ENCODE measurements around the gene LINGO3. TPM values are rescaled to one million over a fixed set of nuclear protein-coding genes. Genes with fewer than 3 reads are reported as not detected.

LINGO3 gene
- total RNA-seq, 2 experiments from 2014 or later = 0.15 to 0.17 TPM

DNA sequence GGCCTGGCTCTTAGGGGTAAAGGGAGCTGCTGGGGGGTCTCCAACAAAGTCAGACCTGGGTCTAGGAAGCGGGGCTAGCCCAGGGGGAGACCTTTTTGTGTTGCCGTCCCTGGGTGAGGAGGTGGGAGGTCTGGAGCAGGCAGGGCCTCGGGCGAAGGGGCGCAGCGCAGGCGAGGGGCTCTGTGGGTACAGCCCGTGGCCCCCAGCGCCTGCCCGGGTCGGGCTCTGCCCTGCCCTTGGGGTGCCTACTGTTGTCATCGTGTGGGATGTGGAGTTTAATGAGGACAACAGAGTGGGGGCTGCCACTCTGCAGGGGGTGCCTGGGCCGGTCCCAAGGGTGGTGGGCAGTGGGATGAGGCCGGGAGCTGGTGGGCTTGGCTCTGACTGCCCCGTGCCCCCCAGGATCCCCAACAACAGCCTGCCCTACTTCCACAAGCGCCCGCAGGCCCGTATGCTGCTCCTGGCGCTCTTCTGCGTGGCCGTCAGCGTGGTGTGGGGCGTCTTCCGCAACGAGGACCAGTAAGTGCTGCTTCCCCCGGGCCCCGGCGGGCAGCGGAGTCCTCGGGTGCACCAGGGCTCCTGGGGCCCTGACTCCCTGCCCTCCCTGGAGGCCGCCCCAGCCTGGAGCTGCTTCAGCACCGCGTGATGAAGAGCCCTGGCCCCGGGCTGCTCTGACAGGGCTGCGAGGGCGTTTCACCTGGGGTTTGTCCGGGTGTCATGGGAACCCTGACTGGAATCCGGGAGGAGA lies 32.7 kb upstream of the LINGO3 start:
- CTCF ChIA-PET = no interaction called here
- POLR2A ChIA-PET = no interaction called here

DNA sequence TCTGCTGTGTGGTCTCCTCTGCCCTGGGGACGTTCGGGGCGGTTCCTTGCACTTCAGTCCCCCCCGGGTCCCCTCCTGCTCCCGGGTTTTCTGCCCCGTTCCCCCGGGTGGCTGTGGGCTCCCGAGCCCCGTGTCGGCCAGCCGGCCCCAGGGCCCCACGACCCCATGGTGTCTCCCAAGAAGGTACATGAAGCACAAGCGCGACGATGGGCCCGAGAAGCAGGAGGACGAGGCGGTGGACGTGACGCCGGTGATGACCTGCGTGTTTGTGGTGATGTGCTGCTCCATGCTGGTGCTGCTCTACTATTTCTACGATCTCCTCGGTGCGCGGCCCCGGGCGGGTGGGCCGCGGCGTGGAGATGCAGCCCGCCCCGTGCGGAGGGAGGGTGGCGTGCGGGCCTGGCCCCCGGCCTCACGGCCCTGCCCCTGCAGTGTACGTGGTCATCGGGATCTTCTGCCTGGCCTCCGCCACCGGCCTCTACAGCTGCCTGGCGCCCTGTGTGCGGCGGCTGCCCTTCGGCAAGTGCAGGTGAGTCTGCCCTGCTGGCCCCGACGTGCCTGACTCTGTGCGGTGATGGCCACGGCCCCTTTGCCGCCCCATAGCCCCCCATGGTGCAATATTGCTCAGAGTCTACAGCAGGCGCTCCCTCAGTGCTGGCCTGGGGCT lies 31.8 kb upstream of the LINGO3 start:
- POLR2A ChIA-PET = no interaction called here

DNA sequence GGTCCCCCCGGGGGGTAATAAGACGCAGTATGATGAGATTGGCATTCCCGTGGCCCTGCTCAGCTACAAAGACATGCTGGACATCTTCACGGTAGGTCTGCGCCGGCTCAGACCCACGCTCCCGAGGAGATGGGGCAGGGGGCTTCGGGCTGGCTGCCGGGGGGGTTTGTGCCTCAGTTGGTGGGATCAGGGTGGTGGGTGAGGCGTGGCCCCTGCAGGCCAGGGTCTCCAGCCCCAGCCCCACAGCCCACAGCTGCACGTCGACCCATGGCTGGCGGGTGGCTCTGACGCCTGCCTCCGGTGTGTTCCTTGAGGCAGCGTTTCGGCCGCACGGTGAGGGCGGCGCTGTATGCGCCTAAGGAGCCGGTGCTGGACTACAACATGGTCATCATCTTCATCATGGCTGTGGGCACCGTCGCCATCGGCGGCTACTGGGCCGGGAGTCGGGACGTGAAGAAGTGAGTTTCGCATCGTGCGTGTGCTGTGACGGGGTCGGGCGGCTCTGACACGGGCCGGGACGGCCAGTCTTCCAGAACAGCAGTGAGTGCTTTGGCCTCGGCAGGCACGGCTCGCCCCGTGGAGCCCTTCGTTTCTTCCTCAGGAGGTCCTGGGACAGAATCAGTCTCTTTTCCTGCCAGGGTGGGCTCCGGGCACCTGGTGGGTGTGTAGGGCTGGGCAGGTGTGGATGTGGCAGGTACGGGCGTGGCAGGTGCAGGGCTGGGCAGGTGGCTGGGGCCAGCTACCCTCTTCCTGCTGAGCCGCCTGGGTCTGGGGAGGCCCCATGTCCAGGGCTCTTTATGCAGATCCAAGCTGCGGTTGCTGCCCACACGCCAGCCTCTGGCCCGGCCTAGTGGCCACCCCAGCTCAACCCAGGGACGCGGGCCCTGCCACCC lies 31.0 kb upstream of the LINGO3 start:
- ChIA-PET CTCF (no interaction called here), POLR2A (interaction anchor here (0.7 kb wide), 1 partner anchor 13 kb away, joined by 3 read pairs; no protein-coding TSS in a partner anchor)

More for the DNA sequence above, 31.8 kb upstream of the LINGO3 start:
- CTCF ChIA-PET = no interaction called here

DNA sequence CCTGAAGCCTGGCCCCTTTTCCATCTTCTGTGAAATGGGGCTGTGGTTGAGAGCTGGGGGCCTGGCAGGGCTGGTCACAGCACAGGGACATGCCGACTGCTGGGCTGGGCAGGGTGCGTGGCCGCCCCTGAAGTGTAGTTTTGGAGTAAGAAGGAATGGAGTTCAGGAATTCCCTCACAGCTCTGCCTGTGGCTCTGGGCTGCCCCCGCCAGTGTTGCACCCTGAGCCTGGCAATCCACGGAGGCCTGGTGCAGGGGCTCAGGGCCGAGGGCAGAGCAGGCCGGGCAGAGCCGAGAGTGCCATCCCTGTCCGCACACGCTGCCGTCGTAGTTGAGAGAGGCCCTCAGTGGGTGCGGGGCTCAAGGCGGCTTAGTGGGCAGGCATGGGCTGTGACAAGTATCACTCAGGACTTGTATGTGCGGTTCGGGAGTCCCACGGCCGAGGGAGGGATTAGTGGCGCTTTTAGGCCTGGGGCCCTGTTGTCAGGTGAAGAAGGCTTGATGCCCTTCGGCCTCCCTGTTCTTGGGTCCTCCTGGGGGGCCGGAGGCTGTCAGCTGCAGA lies 30.2 kb upstream of the LINGO3 start:
- ChIA-PET POLR2A (no interaction called here), CTCF (no interaction called here)

DNA sequence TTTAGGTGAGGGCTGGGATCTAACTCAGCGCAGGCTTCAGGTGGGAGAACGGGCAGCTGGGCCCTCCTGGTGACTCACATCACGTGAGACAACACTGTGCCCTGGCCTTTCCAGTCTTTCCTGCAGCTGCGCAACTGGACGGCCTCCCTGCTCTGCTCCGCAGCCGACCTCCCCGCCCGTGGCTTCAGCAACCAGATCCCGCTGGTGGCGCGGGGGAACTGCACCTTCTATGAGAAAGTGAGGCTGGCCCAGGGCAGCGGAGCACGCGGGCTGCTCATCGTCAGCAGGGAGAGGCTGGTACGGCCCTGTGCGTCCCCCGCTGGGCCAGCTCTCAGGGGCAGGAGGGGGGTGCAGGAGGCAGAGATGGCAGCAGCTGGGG lies 29.4 kb upstream of the LINGO3 start:
- POLR2A ChIA-PET = no interaction called here
- CTCF ChIA-PET = interaction anchor here (1.1 kb wide), 1 partner anchor 274 kb away, joined by 3 read pairs; no protein-coding TSS in a partner anchor

DNA sequence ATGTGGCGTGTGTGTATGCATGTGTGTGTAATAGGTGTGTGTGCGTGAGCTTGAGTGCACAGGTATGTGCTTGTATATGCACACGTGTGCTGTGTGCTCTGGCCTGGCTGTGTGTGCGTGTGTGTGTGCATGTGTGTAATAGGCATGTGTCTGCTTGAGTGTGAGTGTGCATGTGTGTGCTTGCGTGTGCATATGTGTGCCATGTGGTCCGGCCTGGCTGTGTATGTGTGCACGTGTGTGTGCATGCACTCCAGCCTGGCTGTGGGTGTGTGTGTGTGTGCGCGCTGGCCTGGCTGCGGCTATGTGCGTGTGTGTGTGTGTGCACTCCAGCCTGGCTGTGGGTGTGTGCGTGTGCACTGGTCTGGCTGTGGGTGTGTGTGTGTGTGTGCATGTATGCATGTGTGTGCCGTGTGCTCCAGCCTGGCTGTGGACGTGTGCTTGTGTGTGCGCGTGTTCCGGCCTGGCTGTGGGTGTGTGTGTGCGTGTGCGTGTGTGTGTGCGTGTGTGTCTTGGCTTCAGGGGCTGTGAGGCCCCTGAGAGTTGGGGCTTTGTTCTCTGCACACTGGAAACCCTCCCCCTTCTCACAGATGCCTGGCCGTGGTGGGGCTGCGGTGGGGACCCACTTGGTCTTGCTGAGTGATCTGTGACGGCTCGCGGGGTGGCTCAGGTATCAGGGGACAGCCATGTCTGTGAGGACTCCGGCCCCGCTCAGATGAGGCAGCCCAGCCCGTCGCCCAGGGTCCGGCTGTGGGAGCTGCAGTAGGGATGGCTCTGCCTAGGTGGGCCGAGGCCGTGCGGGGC lies 28.8 kb upstream of the LINGO3 start:
- CTCF ChIA-PET = interaction anchor here (1.1 kb wide), 1 partner anchor 274 kb away, joined by 3 read pairs; no protein-coding TSS in a partner anchor

DNA sequence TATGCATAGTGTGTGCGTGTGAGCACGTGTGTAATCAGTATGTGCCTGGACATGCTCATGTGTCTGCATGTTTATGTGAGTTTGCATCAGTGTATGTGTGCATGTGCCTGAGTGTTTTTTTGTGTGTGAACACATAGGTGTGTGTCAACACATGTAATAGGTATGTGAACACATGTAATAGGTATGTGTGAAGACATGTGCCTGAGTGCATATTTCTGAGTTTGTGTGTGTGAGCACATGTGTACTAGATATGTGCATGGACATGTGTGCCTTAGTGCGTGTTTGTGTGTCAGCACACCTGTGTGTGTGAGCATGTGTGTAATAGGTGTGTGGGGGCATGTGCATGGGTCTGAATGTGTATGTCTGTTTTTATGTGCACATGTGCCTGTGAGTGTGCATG lies 27.9 kb upstream of the LINGO3 start:
- CTCF ChIA-PET = no interaction called here
- POLR2A ChIA-PET = no interaction called here

More for the DNA sequence above, 28.8 kb upstream of the LINGO3 start:
- POLR2A ChIA-PET = no interaction called here

DNA sequence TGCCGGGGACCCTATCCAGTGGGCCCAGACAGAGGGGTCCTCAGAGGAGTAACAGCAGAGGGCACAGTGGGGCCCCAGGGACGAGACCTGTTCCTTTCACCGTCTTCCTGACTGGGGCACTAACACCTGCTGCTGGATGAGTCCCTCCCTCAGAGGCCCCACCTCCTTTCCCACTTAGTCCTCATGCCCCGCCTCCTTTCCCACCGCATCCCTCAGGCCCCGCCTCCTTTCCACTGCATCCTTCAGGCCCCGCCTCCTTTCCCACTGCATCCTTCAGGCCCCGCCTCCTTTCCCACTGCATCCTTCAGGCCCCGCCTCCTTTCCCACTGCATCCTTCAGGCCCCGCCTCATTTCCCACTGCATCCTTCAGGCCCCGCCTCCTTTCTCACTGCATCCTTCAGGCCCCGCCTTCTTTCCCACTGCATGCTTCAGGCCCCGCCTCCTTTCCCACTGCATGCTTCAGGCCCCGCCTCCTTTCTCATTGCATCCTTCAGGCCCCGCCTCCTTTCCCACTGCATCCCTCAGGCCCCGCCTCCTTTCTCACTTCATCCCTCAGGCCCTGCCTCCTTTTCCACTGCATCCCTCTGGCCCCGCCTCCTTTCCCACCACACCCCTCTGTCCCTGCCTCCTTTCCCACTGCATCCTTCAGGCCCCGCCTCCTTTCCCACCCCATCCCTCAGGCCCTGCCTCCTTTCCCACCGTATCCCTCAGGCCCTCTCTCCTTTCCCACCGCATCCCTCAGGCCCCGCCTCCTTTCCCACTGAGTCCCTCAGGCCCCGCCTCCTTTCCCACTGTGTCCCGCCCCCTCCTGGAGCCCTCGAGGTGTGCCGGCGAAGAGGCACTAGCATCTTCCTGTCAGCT lies 27.3 kb upstream of the LINGO3 start:
- CTCF ChIA-PET = no interaction called here
- POLR2A ChIA-PET = no interaction called here

DNA sequence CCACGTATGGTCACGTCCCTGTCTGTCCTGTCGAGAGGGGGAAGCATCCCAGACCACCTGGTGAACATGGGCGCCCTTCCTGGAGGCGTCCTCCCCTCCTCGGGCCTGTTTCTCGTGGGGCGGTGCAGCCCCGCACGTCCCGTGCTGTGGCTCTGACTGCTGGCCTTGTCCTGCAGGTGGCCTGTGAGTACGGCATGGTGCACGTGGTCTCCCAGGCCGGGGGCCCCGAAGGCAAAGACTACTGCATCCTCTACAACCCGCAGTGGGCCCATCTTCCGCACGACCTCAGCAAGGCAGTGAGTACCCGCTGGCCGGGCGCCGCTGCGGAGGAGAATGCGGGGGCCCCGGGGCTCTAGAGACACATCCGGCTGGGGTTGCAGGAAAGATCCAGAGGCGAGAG lies 26.5 kb upstream of the LINGO3 start:
- ChIA-PET CTCF (interaction anchor here (1.0 kb wide), 1 partner anchor 18 kb away, joined by 3 read pairs; no protein-coding TSS in a partner anchor), POLR2A (no interaction called here)

DNA sequence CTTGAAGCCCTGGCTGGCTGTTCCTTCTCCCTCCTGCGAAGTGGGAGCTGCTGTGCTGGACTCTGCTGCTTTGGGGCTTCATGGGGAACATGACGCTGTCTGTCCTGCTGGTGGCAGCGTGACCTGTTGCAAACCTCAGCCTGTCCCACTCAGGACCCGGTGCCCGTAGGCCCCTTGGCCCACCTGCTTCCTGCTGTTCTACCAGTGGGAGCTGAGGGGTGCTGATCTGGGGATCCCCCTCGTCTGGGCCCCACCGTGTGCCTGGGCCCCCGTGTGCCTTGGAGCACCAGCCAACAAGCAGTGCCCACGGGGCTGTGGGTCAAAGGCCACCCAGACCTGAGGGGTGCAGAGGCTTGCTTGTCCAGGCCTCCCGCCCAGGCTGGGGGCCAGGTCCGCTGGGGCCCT lies 25.9 kb upstream of the LINGO3 start:
- ChIA-PET POLR2A (no interaction called here), CTCF (interaction anchor here (1.0 kb wide), 1 partner anchor 17 kb away, joined by 3 read pairs; no protein-coding TSS in a partner anchor)

DNA sequence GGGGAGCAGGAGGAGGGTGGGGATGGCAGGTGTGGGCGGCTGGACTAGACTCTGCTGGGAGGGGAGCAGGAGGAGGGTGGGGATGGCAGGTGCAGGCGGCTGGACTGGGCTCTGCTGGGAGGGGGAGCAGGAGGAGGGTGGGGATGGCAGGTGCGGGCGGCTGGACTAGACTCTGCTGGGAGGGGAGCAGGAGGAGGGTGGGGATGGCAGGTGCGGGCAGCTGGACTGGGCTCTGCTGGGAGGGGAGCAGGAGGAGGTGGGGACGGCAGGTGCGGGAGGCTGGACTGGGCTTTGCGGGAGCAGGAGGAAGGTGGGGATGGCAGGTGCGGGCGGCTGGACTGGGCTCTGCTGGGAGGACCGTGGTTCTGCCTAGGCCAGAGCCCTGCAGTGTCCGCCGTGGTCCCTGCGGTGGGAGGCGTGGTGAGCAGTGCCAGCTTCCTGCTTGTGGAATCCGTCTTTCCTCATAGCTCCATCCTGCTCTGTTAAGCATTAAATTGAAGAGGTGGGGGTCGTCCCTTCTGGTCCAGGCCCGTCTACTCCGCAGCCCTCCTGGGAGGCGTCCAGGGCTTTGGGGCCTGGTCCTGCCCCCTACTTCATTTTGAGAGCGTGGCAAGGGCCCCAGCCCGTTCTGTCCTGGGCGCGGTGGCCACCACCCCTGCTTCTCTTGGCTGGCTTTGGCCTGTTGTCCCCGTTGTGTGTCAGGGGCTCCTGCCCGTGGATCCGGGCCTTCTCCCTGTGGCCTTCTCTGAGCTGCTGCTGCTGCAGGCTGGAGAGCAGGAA lies 25.3 kb upstream of the LINGO3 start:
- ChIA-PET CTCF (interaction anchor here (1.0 kb wide), 1 partner anchor 17 kb away, joined by 3 read pairs; no protein-coding TSS in a partner anchor), POLR2A (no interaction called here)

DNA sequence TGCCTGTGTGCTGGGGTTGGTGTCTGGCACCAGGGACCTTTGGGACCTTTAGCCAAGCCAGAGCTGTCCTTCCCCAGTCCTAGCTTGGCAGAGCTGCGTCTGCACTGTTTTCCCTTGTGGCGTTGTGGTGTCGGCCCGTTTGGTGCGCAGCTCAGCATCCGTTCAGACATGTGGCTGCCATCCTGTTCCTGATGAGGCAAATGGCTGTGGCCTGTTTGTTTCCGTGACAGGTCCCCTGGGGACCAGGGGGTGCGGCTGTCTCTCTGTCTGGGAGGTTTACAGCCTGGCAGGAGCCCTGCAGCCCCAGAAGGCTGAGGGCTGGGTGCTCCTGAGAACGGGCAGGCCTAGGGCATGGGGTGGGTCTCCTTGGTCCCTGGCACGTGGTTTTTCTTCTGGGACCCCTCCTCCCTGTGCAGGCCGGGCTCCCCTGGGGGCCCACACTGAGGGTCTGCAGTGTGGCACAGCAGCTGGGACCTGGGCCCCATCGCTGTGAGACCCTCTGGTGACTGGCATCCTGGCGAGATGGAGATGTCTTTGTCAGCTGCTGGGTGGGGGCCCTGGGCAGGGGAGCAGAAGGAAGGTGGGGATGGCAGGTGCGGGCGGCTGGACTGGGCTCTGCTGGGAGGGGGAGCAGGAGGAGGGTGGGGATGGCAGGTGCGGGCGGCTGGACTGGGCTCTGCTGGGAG lies 24.5 kb upstream of the LINGO3 start:
- CTCF ChIA-PET = interaction anchor here (0.6 kb wide), 1 partner anchor 59 kb away, joined by 3 read pairs; no protein-coding TSS in a partner anchor
- POLR2A ChIA-PET = no interaction called here

DNA sequence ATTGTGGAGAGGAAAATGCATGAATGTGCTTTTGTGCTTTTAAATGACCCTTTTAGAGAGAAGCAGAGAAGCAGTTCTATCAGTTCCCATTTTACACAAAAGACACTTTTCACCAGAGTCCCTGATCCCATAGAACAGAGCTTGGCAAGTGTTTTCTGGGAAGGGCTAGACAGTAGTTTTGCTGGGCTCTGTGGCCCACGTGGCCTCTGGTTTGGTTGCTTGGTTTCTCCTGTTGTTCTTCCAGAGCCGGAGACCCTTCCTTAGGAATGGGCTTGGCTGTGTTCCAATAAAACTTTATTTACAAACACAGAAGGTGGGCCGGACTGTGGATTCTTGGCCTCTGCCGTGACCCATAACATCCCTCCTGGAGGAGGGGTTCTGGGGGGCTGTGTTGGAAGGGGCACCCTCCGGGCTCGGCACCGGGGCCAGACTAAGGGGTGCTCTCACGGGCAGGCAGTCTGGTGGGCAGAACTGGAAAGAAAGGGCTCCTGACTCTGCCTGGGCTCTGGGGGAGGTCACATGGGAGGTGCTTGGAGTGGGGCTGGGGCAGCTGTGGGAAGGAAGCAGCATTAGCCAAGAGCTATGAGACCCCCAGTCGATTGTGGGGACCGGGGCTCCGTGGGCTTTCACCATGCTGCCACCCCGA lies 23.8 kb upstream of the LINGO3 start:
- ChIA-PET CTCF (interaction anchor here (0.6 kb wide), 1 partner anchor 60 kb away, joined by 3 read pairs; no protein-coding TSS in a partner anchor), POLR2A (no interaction called here)

DNA sequence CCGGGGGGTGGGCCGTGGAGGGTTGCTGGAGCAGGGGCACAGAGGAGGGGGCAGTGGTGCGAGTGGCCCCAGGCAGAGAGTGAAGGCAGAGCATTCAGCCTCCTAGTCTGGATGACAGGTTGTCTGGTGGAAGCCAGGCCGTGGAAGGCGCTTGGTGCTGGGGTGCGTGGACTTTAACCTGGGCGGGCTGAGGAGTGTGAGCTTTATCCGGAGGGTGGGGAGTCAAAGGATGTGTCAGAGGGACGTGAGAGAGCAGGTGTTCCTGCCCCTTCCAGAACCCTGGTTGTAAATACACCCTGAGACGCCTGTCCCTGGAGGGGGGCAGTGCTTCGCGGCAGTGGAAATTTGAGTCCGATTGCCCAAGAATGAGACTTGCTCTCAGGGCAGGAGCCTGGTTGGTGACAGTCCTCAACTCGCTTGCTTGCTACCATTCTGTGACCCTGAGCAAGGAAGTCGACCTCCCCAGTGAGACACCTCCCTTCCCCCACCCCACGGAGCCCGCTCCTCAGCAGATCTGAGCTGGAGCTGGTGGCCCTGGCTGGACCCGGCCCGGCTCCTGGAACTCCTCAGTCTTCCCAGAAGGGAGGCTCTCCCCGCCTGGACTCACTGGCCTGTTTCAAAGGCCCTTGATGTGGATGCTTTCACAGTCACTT lies 22.8 kb upstream of the LINGO3 start:
- CTCF ChIA-PET = interaction anchor here (0.8 kb wide), 1 partner anchor 93 kb away, joined by 3 read pairs; no protein-coding TSS in a partner anchor
- POLR2A ChIA-PET = no interaction called here

DNA sequence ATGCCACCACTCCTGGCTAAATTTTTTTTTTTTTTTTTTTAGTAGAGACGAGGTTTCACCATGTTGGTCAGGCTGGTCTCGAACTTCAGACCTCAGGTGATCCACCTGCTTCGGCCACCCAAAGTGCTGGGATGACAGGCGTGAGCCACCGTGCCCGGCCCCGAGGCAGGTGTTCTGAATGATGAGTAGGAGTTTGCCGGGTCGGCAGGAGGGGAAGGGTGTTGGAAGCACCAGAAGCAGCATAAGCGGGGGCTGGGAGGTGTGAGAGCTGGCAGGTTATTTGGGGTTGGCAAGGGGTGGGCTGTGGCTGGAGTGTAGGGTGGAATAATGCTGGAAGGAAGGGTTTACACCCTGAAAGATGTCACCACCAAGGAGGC lies 22.3 kb upstream of the LINGO3 start:
- CTCF ChIA-PET = interaction anchor here (0.7 to 0.9 kb wide), 3 partner anchors 15 to 95 kb away, joined by 3 to 4 read pairs (median 3); no protein-coding TSS in a partner anchor
- POLR2A ChIA-PET = no interaction called here
